HG03159 (cell line): ENCODE results near the gene NUDC.
"Not testable (repeated sequence)": the region's sequence is repeated elsewhere in the genome, so short reads cannot be mapped to it uniquely, and the experiment has no call there.

Experiments
- ATAC-seq: cut with Tn5 transposase; IDR thresholded peaks from one replicate; pipeline ENCODE4 v1.9.1; 2021; ENCODE audit warnings: mild to moderate bottlenecking, moderate library complexity; ENCODE audit not compliant: unreplicated experiment

Gene NUDC

GRCh38 chr1:26910343-26911160, 11.0 kb upstream of the NUDC start:
- ATAC-seq = no peak

GRCh38 chr1:26911399-26912146, 10.0 kb upstream of the NUDC start:
- no peak for ATAC-seq

GRCh38 chr1:26912147-26912490, 9.4 kb upstream of the NUDC start:
- ATAC-seq = no peak

GRCh38 chr1:26913389-26913753, 8.2 kb upstream of the NUDC start:
- no peak for ATAC-seq

- no peak for ATAC-seq
Measured at GRCh38 chr1:26913754-26914619, 7.6 kb upstream of the NUDC start, which contains the start of gene NR0B2. NR0B2 (minus strand) TSS chr1:26913975; CDS start chr1:26913940, 35 bp downstream.

- ATAC-seq = no peak
Measured at GRCh38 chr1:26915204-26915842, 6.2 kb upstream of the NUDC start.

- no peak for ATAC-seq
Measured at GRCh38 chr1:26921126-26921539, 410 bp upstream of the NUDC start.

GRCh38 chr1:26922431-26922729, 837 bp downstream of the NUDC start:
- no peak for ATAC-seq

- no peak for ATAC-seq
Measured at GRCh38 chr1:26922901-26923300, 1.4 kb downstream of the NUDC start.

GRCh38 chr1:26923711-26924110, 2.2 kb downstream of the NUDC start:
- no peak for ATAC-seq

GRCh38 chr1:26932531-26932930, 11.0 kb downstream of the NUDC start:
- ATAC-seq = no peak

- ATAC-seq = no peak
Measured at GRCh38 chr1:26936823-26937222, 15.3 kb downstream of the NUDC start.

GRCh38 chr1:26938004-26938658, 16.6 kb downstream of the NUDC start:
- no peak for ATAC-seq

GRCh38 chr1:26938659-26939025, 17.1 kb downstream of the NUDC start:
- ATAC-seq = no peak

- no peak for ATAC-seq
Measured at GRCh38 chr1:26941311-26941710, 19.8 kb downstream of the NUDC start.

GRCh38 chr1:26942656-26943055, 21.1 kb downstream of the NUDC start:
- ATAC-seq = no peak

GRCh38 chr1:26945138-26945537, 23.6 kb downstream of the NUDC start:
- ATAC-seq = no peak

- no peak for ATAC-seq
Measured at GRCh38 chr1:26945728-26946127, 24.2 kb downstream of the NUDC start.

GRCh38 chr1:26946270-26946669, 24.7 kb downstream of the NUDC start:
- no peak for ATAC-seq

GRCh38 chr1:26948725-26949057, 27.1 kb downstream of the NUDC start:
- not testable (repeated sequence) for ATAC-seq
